Osteoblast (primary cell): ENCODE results near the gene NCKAP1. TPM values are rescaled to one million over a fixed set of nuclear protein-coding genes. Genes with fewer than 3 reads are reported as not detected.

ENCODE experiments used
- DNase-seq: peaks from one replicate; pipeline ENCODE4 v3.0.0; 2011; ENCODE audit warnings: low spot score, mixed read lengths; ENCODE audit not compliant: insufficient read length; ENCODE audit errors: missing footprints
- H2AFZ ChIP-seq: 2 replicates; pipeline ENCODE4 v1.6.0; 2011; ENCODE audit warnings: mild to moderate bottlenecking, low read length
- H3K27ac ChIP-seq: 2 replicates; pipeline ENCODE4 v1.5.1; 2011; ENCODE audit warnings: mild to moderate bottlenecking, low read depth, low read length, moderate library complexity
- H3K27me3 ChIP-seq: 2 replicates; pipeline ENCODE4 v1.6.0; 2012; ENCODE audit warnings: mild to moderate bottlenecking, control low read depth, inconsistent platforms, low read length, moderate library complexity; ENCODE audit not compliant: insufficient read depth
- H3K36me3 ChIP-seq: 2 replicates; pipeline ENCODE4 v1.5.1; 2011; ENCODE audit warnings: mild to moderate bottlenecking, low read length, control low read depth, moderate library complexity; ENCODE audit not compliant: insufficient read depth
- H3K4me1 ChIP-seq: 2 replicates; pipeline ENCODE4 v1.5.1; 2011; ENCODE audit warnings: mild to moderate bottlenecking, low read length, control low read depth, moderate library complexity; ENCODE audit not compliant: insufficient read depth
- H3K4me2 ChIP-seq: 2 replicates; pipeline ENCODE4 v1.6.0; 2011; ENCODE audit warnings: mild to moderate bottlenecking, low read length; ENCODE audit not compliant: insufficient read depth
- H3K4me3 ChIP-seq: fragments of 200-600 bp; sonication (generic); 3 replicates; pipeline ENCODE4 v1.5.1; 2012; ENCODE audit warnings: mild to moderate bottlenecking, low read length, inconsistent platforms; ENCODE audit not compliant: insufficient read depth
- H3K79me2 ChIP-seq: 2 replicates; pipeline ENCODE4 v1.6.0; 2012; ENCODE audit warnings: mild to moderate bottlenecking, low read length, control low read depth, inconsistent platforms; ENCODE audit not compliant: insufficient read depth
- H3K9me3 ChIP-seq: 2 replicates; pipeline ENCODE4 v1.5.1; 2011; ENCODE audit warnings: low read depth, low read length, control low read depth
- H4K20me1 ChIP-seq: 2 replicates; pipeline ENCODE4 v1.6.0; 2012; ENCODE audit warnings: mild to moderate bottlenecking, low read length, control low read depth; ENCODE audit not compliant: insufficient read depth
- total RNA-seq: library from RNA; depleted of rRNA; stranded (reverse); fragments of >200 nt; gene quantifications from 2 replicates; pipeline ENCODE4 v1.2.3, GENCODE V29; 2012
- TF ChIP-seq, protein P1 (sequence below): IDR thresholded peaks from 2 replicates; pipeline ENCODE4 v1.5.1; 2011; ENCODE audit warnings: mild to moderate bottlenecking, low read depth, low read length, moderate library complexity; ENCODE audit errors: extremely low read depth

NCKAP1 gene
- total RNA-seq, 1 donor = 209 TPM

DNA sequence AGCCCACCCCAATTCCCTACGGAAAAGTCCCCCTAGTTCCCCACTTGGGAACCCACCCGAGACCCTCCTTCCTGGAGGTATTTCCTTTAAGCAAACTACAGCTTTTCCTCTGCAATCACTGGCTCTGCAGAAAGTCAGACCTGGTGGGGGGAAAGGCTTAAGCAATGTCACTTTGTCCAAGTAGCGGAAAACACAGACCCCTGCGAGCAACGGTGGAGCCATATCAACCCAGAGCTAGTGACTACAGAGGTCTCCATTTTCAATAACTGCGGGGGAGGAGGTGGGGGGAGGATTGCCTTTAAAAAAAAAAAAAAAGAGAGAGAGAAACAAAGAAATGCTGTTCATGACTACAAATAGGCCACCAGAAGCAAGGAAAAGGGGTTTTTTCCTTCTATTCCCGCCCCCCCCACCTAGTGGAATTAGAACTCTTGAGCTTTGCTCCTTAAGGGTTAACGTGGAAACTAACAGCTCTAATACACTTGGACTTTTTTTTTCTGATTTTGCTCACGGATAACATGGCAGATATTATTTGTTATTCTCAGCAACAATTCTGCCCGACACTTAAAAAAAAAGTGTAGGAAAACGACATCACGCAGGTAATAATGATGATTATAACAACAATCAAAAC, 170.7 kb downstream of the NCKAP1 start:
- DNase-seq = peak; percentile 13
- Histone ChIP-seq H3K4me2 (peak overlapping the region; percentile 87), H3K36me3 (no peaks in the 10 kb centered on the region), H3K4me3 (peak overlapping the region; percentile 72), H4K20me1 (no peaks in the 10 kb centered on the region), H3K27me3 (peaks cover 11% of the 10 kb centered on the region), H3K9me3 (no peaks in the 10 kb centered on the region), H3K79me2 (no peaks in the 10 kb centered on the region), H3K27ac (no peak overlapping the region), H3K4me1 (peaks cover 15% of the 10 kb centered on the region), H2AFZ (peak overlapping the region; percentile 91)
- TF ChIP-seq, protein P1, sequence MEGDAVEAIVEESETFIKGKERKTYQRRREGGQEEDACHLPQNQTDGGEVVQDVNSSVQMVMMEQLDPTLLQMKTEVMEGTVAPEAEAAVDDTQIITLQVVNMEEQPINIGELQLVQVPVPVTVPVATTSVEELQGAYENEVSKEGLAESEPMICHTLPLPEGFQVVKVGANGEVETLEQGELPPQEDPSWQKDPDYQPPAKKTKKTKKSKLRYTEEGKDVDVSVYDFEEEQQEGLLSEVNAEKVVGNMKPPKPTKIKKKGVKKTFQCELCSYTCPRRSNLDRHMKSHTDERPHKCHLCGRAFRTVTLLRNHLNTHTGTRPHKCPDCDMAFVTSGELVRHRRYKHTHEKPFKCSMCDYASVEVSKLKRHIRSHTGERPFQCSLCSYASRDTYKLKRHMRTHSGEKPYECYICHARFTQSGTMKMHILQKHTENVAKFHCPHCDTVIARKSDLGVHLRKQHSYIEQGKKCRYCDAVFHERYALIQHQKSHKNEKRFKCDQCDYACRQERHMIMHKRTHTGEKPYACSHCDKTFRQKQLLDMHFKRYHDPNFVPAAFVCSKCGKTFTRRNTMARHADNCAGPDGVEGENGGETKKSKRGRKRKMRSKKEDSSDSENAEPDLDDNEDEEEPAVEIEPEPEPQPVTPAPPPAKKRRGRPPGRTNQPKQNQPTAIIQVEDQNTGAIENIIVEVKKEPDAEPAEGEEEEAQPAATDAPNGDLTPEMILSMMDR = no peak

- Histone ChIP-seq H3K27ac (no peak within 1 kb of the TSS), H3K79me2 (no peaks in the 10 kb centered on the region)
Observed at GRCh38 chr2:182866461-182867406, 171.5 kb downstream of the NCKAP1 start, which contains the start of gene FRZB. FRZB (minus strand) TSS chr2:182866637; CDS start chr2:182866552, 85 bp downstream.

DNA sequence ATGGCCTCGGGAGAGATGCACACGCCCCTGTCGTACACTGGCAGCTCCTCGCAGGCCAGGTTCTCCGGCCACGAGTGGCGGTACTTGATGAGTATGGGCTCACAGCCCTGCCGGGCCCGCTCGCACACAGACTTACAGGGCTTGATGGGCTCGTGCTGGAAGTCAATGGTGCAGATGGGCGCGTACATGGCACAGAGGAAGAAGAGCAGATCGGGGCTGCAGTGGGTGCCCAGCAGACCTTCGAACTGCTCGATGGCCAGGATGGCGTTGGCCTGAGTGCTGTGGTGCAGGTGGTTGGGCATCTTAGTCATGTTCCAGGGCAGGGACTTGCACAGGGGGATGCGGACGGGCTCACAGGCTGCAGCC, 172.2 kb downstream of the NCKAP1 start:
- TF ChIP-seq, protein P1 = no peak

More at GRCh38 chr2:182866461-182867406, 171.5 kb downstream of the NCKAP1 start, which contains the start of gene FRZB:
- DNase-seq = peak; percentile 87
- peak within 1 kb of the TSS; percentile 87 for H3K4me2 ChIP-seq
- peaks cover 11% of the 10 kb centered on the region for H3K27me3 ChIP-seq
- peak within 1 kb of the TSS; percentile 91 for H2AFZ ChIP-seq
- TF ChIP-seq, protein P1 = no peak
- H3K36me3 ChIP-seq = no peaks in the 10 kb centered on the region
- H3K4me3 ChIP-seq = peak within 1 kb of the TSS; percentile 72
- H3K9me3 ChIP-seq = no peaks in the 10 kb centered on the region
- H4K20me1 ChIP-seq = no peaks in the 10 kb centered on the region
- peaks cover 15% of the 10 kb centered on the region for H3K4me1 ChIP-seq

More for the DNA sequence above, 172.2 kb downstream of the NCKAP1 start:
- H3K4me1 ChIP-seq = peaks cover 15% of the 10 kb centered on the region
- no peaks in the 10 kb centered on the region for H3K9me3 ChIP-seq
- peak overlapping the region; percentile 72 for H3K4me3 ChIP-seq
- no peaks in the 10 kb centered on the region for H3K79me2 ChIP-seq
- H3K27ac ChIP-seq = no peak overlapping the region
- peaks cover 11% of the 10 kb centered on the region for H3K27me3 ChIP-seq
- H3K4me2 ChIP-seq = peak overlapping the region; percentile 87
- H4K20me1 ChIP-seq = no peaks in the 10 kb centered on the region
- H3K36me3 ChIP-seq = no peaks in the 10 kb centered on the region
- peak overlapping the region; percentile 91 for H2AFZ ChIP-seq
- DNase-seq = no peak
